Measurements from ENCODE around the gene AIP.
"Not testable (repeated sequence)": the region's sequence is repeated elsewhere in the genome, so short reads cannot be mapped to it uniquely, and the experiment has no call there.

DNA sequence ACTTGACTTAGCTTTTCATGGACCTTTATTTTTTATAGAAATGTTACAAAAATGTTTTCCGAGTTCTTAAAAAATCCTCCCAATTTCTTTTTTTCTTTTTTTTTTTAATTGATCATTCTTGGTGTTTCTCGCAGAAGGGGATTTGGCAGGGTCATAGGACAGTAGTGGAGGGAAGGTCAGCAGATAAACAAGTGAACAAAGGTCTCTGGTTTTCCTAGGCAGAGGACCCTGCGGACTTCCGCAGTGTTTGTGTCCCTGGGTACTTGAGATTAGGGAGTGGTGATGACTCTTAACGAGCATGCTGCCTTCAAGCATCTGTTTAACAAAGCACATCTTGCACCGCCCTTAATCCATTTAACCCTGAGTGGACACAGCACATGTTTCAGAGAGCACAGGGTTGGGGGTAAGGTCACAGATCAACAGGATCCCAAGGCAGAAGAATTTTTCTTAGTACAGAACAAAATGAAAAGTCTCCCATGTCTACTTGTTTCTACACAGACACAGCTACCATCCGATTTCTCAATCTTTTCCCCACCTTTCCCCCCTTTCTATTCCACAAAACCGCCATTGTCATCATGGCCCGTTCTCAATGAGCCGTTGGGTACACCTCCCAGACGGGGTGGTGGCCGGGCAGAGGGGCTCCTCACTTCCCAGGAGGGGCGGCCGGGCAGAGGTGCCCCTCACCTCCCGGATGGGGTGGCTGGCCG lies 5.3 kb upstream of the AIP start:
- TF ChIP-seq, protein P1, sequence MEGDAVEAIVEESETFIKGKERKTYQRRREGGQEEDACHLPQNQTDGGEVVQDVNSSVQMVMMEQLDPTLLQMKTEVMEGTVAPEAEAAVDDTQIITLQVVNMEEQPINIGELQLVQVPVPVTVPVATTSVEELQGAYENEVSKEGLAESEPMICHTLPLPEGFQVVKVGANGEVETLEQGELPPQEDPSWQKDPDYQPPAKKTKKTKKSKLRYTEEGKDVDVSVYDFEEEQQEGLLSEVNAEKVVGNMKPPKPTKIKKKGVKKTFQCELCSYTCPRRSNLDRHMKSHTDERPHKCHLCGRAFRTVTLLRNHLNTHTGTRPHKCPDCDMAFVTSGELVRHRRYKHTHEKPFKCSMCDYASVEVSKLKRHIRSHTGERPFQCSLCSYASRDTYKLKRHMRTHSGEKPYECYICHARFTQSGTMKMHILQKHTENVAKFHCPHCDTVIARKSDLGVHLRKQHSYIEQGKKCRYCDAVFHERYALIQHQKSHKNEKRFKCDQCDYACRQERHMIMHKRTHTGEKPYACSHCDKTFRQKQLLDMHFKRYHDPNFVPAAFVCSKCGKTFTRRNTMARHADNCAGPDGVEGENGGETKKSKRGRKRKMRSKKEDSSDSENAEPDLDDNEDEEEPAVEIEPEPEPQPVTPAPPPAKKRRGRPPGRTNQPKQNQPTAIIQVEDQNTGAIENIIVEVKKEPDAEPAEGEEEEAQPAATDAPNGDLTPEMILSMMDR (IDR thresholded peaks at IDR 0.05; ENCODE audit: low read depth, low read length), result not testable (repeated sequence)
- not testable (repeated sequence) for TF ChIP-seq EZH2phosphoT487 (IDR thresholded peaks at IDR 0.05; ENCODE audit: low read depth)
